B cell (primary cell): ENCODE data around the gene GON7. TPM values are rescaled to one million over a fixed set of nuclear protein-coding genes. Genes with fewer than 3 reads are reported as not detected.

Experiments
- ATAC-seq: fragments of 200-7000 bp; cut with Tn5 transposase; one replicate; pipeline ENCODE4 v1.10.0; 2021; ENCODE audit warnings: low read depth, mild to moderate bottlenecking, moderate number of reproducible peaks, moderate library complexity
- CTCF ChIA-PET: fragments of 350-600 bp; sonication (Branson Sonifier 250); formaldehyde crosslinking; loops from one replicate; lab custom pipeline; 2021; ENCODE audit warnings: antibody characterized with exemption, inconsistent platforms; lab: Charles Lee
- POLR2A ChIA-PET: fragments of 350-600 bp; sonication (Branson Sonifier 250); formaldehyde crosslinking; loops from one replicate; lab custom pipeline; 2021; ENCODE audit warnings: antibody characterized with exemption; lab: Charles Lee
- DNase-seq: peaks from one replicate; pipeline ENCODE4 v3.0.0; 2013
- H2AFZ ChIP-seq: 2 replicates; pipeline ENCODE4 v1.6.1; 2012; ENCODE audit warnings: mild to moderate bottlenecking, low read depth, low read length; ENCODE audit not compliant: insufficient read depth, poor library complexity, severe bottlenecking
- H3K27ac ChIP-seq, 2 donors: 1 replicate in 1 of 2; 2 replicates in 1 of 2; pipeline ENCODE4 v1.5.1; 2012 to 2013; ENCODE audit warnings: low read length in 2 of 2, mild to moderate bottlenecking in 2 of 2, moderate library complexity in 1 of 2
- H3K27me3 ChIP-seq, 4 experiments: fragments of 200-600 bp in 1 of 4; sonication (generic) in 1 of 4; replicated peaks in 1 of 4; 1 replicate in 2 of 4; 2 replicates in 2 of 4; pipeline versions ENCODE4 v1.6.1 to v1.7.0; 2013 to 2016; ENCODE audit warnings: low read length in 3 of 4, mild to moderate bottlenecking in 2 of 4, mixed read lengths in 1 of 4, moderate library complexity in 1 of 4; ENCODE audit not compliant: insufficient read depth in 4 of 4, control insufficient read depth in 3 of 4; ENCODE audit errors: control extremely low read depth in 1 of 4
- H3K36me3 ChIP-seq, 2 experiments: replicated peaks in 1 of 2; 1 replicate in 1 of 2; 2 replicates in 1 of 2; pipeline versions ENCODE4 v1.6.1 to v1.7.1; 2013; ENCODE audit warnings: low read length in 1 of 2; ENCODE audit not compliant: insufficient read depth in 2 of 2, control insufficient read depth in 1 of 2; ENCODE audit errors: control extremely low read depth in 1 of 2, extremely low read depth in 1 of 2
- H3K4me1 ChIP-seq, 2 donors: fragments of 200-600 bp in 1 of 2; sonication (generic) in 1 of 2; 1 replicate in 1 of 2; 2 replicates in 1 of 2; pipeline versions ENCODE4 v1.5.1 to v1.6.1; 2013 to 2017; ENCODE audit warnings: low read length in 2 of 2; ENCODE audit not compliant: control insufficient read depth in 2 of 2, insufficient read depth in 2 of 2
- H3K4me2 ChIP-seq: replicated peaks from 2 replicates; pipeline ENCODE3; 2012; ENCODE audit warnings: mild to moderate bottlenecking, low read depth, low read length; ENCODE audit not compliant: poor library complexity, severe bottlenecking
- H3K4me3 ChIP-seq, 5 experiments: fragments of 200-600 bp in 1 of 5; sonication (generic) in 1 of 5; 1 replicate in 3 of 5; 2 replicates in 2 of 5; pipeline versions ENCODE4 v1.5.1 to v1.7.0; 2011 to 2016; ENCODE audit warnings: low read length in 4 of 5, mild to moderate bottlenecking in 4 of 5, low read depth in 2 of 5, control low read depth in 1 of 5, moderate library complexity in 1 of 5; ENCODE audit not compliant: insufficient read depth in 1 of 5; ENCODE audit errors: control extremely low read depth in 1 of 5, extremely low read depth in 1 of 5
- H3K79me2 ChIP-seq: fragments of 200-600 bp; sonication (generic); one replicate; pipeline ENCODE4 v1.6.0; 2016; ENCODE audit warnings: low read length; ENCODE audit not compliant: control insufficient read depth, insufficient read depth
- H3K9ac ChIP-seq: fragments of 200-600 bp; sonication (generic); 2 replicates; pipeline ENCODE4 v1.6.1; 2017; ENCODE audit warnings: mild to moderate bottlenecking, low read length, moderate library complexity
- H3K9me3 ChIP-seq, 3 donors: one replicate each; pipeline versions ENCODE4 v1.6.1 to v1.7.1; 2013; ENCODE audit warnings: low read length in 2 of 3; ENCODE audit not compliant: control insufficient read depth in 2 of 3, insufficient read depth in 1 of 3; ENCODE audit errors: control extremely low read depth in 1 of 3
- H4K20me1 ChIP-seq: 2 replicates; pipeline ENCODE4 v1.6.0; 2012; ENCODE audit warnings: mild to moderate bottlenecking, low read length; ENCODE audit not compliant: insufficient read depth, control insufficient read depth, poor library complexity, severe bottlenecking
- H3K27ac Mint-ChIP-seq: one replicate; pipeline ENCODE4 v1.8.0; 2021; ENCODE audit warnings: mixed read lengths
- H3K27me3 Mint-ChIP-seq: one replicate; pipeline ENCODE4 v1.8.0; 2021; ENCODE audit warnings: mixed read lengths
- H3K4me1 Mint-ChIP-seq: one replicate; pipeline ENCODE4 v1.8.0; 2021; ENCODE audit warnings: mixed read lengths
- H3K4me3 Mint-ChIP-seq: one replicate; pipeline ENCODE4 v1.8.0; 2021; ENCODE audit warnings: mixed read lengths
- H3K9me3 Mint-ChIP-seq: one replicate; pipeline ENCODE4 v1.8.0; 2022; ENCODE audit warnings: mixed read lengths; ENCODE audit not compliant: insufficient read depth
- CTCF ChIP-seq: fragments of 200-600 bp; IDR thresholded peaks from one replicate; pipeline ENCODE4 v1.8.0; 2022; ENCODE audit warnings: antibody characterized with exemption, mild to moderate bottlenecking
- EZH2 ChIP-seq: IDR thresholded peaks from 2 replicates; pipeline ENCODE4 v1.6.1; 2012; ENCODE audit warnings: borderline replicate concordance, low read depth, mild to moderate bottlenecking, moderate library complexity, low read length; ENCODE audit not compliant: insufficient read depth, poor library complexity, severe bottlenecking
- WGBS: methylation state at CpG from one replicate; pipeline ENCODE4 v1.1.5; 2013; ENCODE audit warnings: missing lambda C conversion rate; ENCODE audit not compliant: insufficient coverage; 5-methylcytosine and 5-hydroxymethylcytosine counted together
- intact Hi-C: fragments of 100-400 bp; cut with micrococcal nuclease; formaldehyde crosslinking; loops from one replicate; pipeline ENCODE4 v1.10.0; 2022
- polyA plus RNA-seq: library from polyadenylated mRNA; depleted of rRNA; stranded (reverse); fragments of >200 nt; gene quantifications from 2 replicates; pipeline ENCODE4 v1.2.3, GENCODE V29; 2012
- total RNA-seq, 2 donors: library from RNA; stranded (reverse); fragments of 120-200 nt in 1 of 2; gene quantifications; 1 replicate in 1 of 2; 2 replicates in 1 of 2; pipeline versions ENCODE4 v1.2.3 to v1.2.4, GENCODE V29; 2013 to 2022

GON7 gene
- total and polyA plus RNA-seq, 2 donors (not counting 1 experiment from before 2014, with no cell fraction given), result 4.3 to 8.9 TPM

- Histone ChIP-seq H3K27me3 (no peaks in the 10 kb centered on the region), H2AFZ (no peak overlapping the region), H4K20me1 (no peaks in the 10 kb centered on the region), H3K36me3 (peaks cover 7 to 38% of the 10 kb centered on the region in 2 experiments), H3K27ac (no peak overlapping the region), H3K4me3 (no peak overlapping the region), H3K4me1 (no peaks in the 10 kb centered on the region), H3K9ac (no peak overlapping the region), H3K9me3 (no peaks in the 10 kb centered on the region), H3K79me2 (no peaks in the 10 kb centered on the region), H3K4me2 (no peak overlapping the region)
- H3K4me1 Mint-ChIP-seq, result no peaks in the 10 kb centered on the region
- DNase-seq (no peak), ATAC-seq (no peak)
- ChIA-PET POLR2A (interaction anchor here (0.6 kb wide), 1 partner anchor 41 kb away, joined by 4 read pairs; no protein-coding TSS in a partner anchor), CTCF (interaction anchor here (0.7 kb wide), 1 partner anchor 24 kb away, joined by 5 read pairs; no protein-coding TSS in a partner anchor)
- H3K9me3 Mint-ChIP-seq, result no peaks in the 10 kb centered on the region
- 96% methylated on average over 18 of the region's 25 CpGs for WGBS
- TF ChIP-seq EZH2, result no peak
- TF ChIP-seq CTCF, result no peak
- H3K27ac Mint-ChIP-seq, result no peak overlapping the region
- intact Hi-C loops, result loop anchor here (10.0 kb wide), 1 partner anchor 75 kb away; no protein-coding TSS in a partner anchor
- no peak overlapping the region for H3K4me3 Mint-ChIP-seq
- no peaks in the 10 kb centered on the region for H3K27me3 Mint-ChIP-seq
Observed at GRCh38 chr14:93239869-93240677, 33.2 kb upstream of the GON7 start.

GRCh38 chr14:93234798-93235197 is 27.9 kb upstream of the GON7 start:
- Histone ChIP-seq H3K27me3 (peaks cover 0 to 9% (median 0%) of the 10 kb centered on the region in 4 experiments), H3K9ac (no peak overlapping the region), H3K4me3 (no peak overlapping the region), H4K20me1 (no peaks in the 10 kb centered on the region), H3K4me1 (peaks cover 4% of the 10 kb centered on the region in 2 donors), H3K36me3 (peaks cover 0 to under 1% of the 10 kb centered on the region in 2 experiments), H3K79me2 (no peaks in the 10 kb centered on the region), H3K27ac (no peak overlapping the region), H2AFZ (no peak overlapping the region), H3K4me2 (no peak overlapping the region), H3K9me3 (peaks cover 0 to 4% (median 0%) of the 10 kb centered on the region in 3 donors)
- no peak overlapping the region for H3K27ac Mint-ChIP-seq
- ChIA-PET POLR2A (no interaction called here), CTCF (interaction anchor here (0.7 to 3.3 kb wide), 5 partner anchors 247 to 384 kb away, joined by 3 to 13 read pairs (median 3); no protein-coding TSS in a partner anchor)
- TF ChIP-seq EZH2 (no peak), CTCF (no peak)
- DNase-seq (no peak), ATAC-seq (no peak)
- H3K4me3 Mint-ChIP-seq, result no peak overlapping the region
- H3K9me3 Mint-ChIP-seq, result no peaks in the 10 kb centered on the region
- WGBS, result 68% methylated on average over 10 of the region's 10 CpGs
- intact Hi-C loops, result loop anchor here (2.0 kb wide), 1 partner anchor 308 kb away; no protein-coding TSS in a partner anchor
- peaks cover 12% of the 10 kb centered on the region for H3K4me1 Mint-ChIP-seq
- H3K27me3 Mint-ChIP-seq, result peaks cover 8% of the 10 kb centered on the region
